HepG2 (cell line): ENCODE measurements around the gene ZIC2. TPM values are rescaled to one million over a fixed set of nuclear protein-coding genes. Genes with fewer than 3 reads are reported as not detected.

ENCODE experiments used
- ATAC-seq: fragments of 200-7000 bp; cut with Tn5 transposase; 3 replicates; pipeline ENCODE4 v1.9.1; 2020; ENCODE audit warnings: mild to moderate bottlenecking, moderate library complexity
- BruUV-seq: library from RNA; stranded (reverse); fragments of 400-500 nt; replicated peaks from 2 replicates; lab custom pipeline; 2021; lab: Mats Ljungman, UMichigan
- CTCF ChIA-PET: fragments of 300-600 bp; formaldehyde crosslinking; extraction: SDS; loops from one replicate; lab custom pipeline; 2021; ENCODE audit warnings: low total read pairs, inconsistent platforms, low intra/inter-chr PET ratio; lab: Yijun Ruan, JAX
- POLR2A ChIA-PET: fragments of 350-600 bp; sonication (Branson Sonifier 250); formaldehyde crosslinking; loops from one replicate; lab custom pipeline; 2020; ENCODE audit warnings: antibody characterized with exemption, inconsistent platforms; lab: Yijun Ruan, JAX
- DNase-seq: peaks from one replicate; pipeline ENCODE4 v3.0.0-alpha.2; 2015; ENCODE audit warnings: low spot score
- FAIRE-seq: peaks from 3 replicates; lab custom pipeline; 2011; peaks lifted over from hg19 to GRCh38; lab: Jason Lieb, UNC
- H2AFZ ChIP-seq: one replicate; pipeline ENCODE4 v1.6.1; 2011; ENCODE audit warnings: low read length, inconsistent platforms
- H3K27ac ChIP-seq: fragments of 300-600 bp; 3 replicates; pipeline ENCODE4 v1.8.0; 2011; ENCODE audit warnings: mixed run types, mild to moderate bottlenecking, mixed read lengths, low read length, inconsistent platforms; ENCODE audit not compliant: insufficient read depth; ENCODE audit errors: extremely low read length
- H3K27me3 ChIP-seq, 2 experiments: fragments of 200-600 bp in 1 of 2; 2 replicates in 1 of 2; 3 replicates in 1 of 2; pipeline versions ENCODE4 v1.6.0 to v1.8.0; 2011; ENCODE audit warnings: low read length in 2 of 2, mild to moderate bottlenecking in 2 of 2, moderate library complexity in 2 of 2, inconsistent platforms in 1 of 2; ENCODE audit not compliant: insufficient read depth in 2 of 2, control insufficient read depth in 1 of 2
- H3K36me3 ChIP-seq, 2 experiments: fragments of 200-600 bp in 1 of 2; replicated peaks in 1 of 2; 2 replicates in 1 of 2; 3 replicates in 1 of 2; pipeline versions ENCODE4 v1.5.1 to v1.8.0; 2011; ENCODE audit warnings: low read length in 2 of 2, inconsistent platforms in 1 of 2; ENCODE audit not compliant: insufficient read depth in 2 of 2, control insufficient read depth in 1 of 2
- H3K4me1 ChIP-seq: 2 replicates; pipeline ENCODE4 v1.5.1; 2012; ENCODE audit warnings: low read length, inconsistent platforms; ENCODE audit not compliant: insufficient read depth
- H3K4me2 ChIP-seq: 2 replicates; pipeline ENCODE4 v1.6.0; 2011; ENCODE audit warnings: low read depth, low read length, inconsistent platforms
- H3K4me3 ChIP-seq, 3 experiments: fragments of 200-600 bp in 1 of 3; sonication (generic), shearing (Covaris generic) in 1 of 3; replicated peaks in 1 of 3; 2 replicates each; pipeline ENCODE4 v1.5.1; 2011 to 2016; ENCODE audit warnings: low read length in 3 of 3, inconsistent platforms in 2 of 3, low read depth in 2 of 3, mild to moderate bottlenecking in 2 of 3, control low read depth in 1 of 3, mixed read lengths in 1 of 3; ENCODE audit not compliant: insufficient read depth in 1 of 3
- H3K79me2 ChIP-seq: one replicate; pipeline ENCODE4 v1.6.1; 2011; ENCODE audit warnings: low read length, inconsistent platforms; ENCODE audit not compliant: insufficient read depth
- H3K9ac ChIP-seq: 2 replicates; pipeline ENCODE4 v1.6.0; 2011; ENCODE audit warnings: mild to moderate bottlenecking, low read depth, low read length, inconsistent platforms; ENCODE audit not compliant: insufficient read depth
- H3K9me3 ChIP-seq: 2 replicates; pipeline ENCODE4 v1.5.1; 2012; ENCODE audit warnings: mild to moderate bottlenecking, low read length
- H4K20me1 ChIP-seq: 2 replicates; pipeline ENCODE4 v1.6.0; 2011; ENCODE audit warnings: inconsistent platforms, mild to moderate bottlenecking, low read length, moderate library complexity; ENCODE audit not compliant: insufficient read depth
- CEBPB ChIP-seq: IDR thresholded peaks from 2 replicates; pipeline ENCODE4 v1.6.1; 2011; ENCODE audit warnings: low read depth, low read length, improper control_type of control experiment, borderline replicate concordance
- DPF2 ChIP-seq: sonication (generic); formaldehyde crosslinking; IDR thresholded peaks from 2 replicates; pipeline ENCODE4 v1.4.0; 2020; ENCODE audit warnings: mild to moderate bottlenecking, low read depth, missing genetic modification reagents, borderline replicate concordance
- FOXO4 ChIP-seq: sonication (generic); formaldehyde crosslinking; conservative IDR thresholded peaks from 2 replicates; pipeline ENCODE4 v1.8.1; 2023; ENCODE audit warnings: missing genetic modification reagents
- HNRNPK ChIP-seq: fragments of 200-400 bp; formaldehyde crosslinking; IDR thresholded peaks from 2 replicates; pipeline ENCODE4 v1.6.1; 2018; ENCODE audit warnings: low read length, low read depth, moderate library complexity, mild to moderate bottlenecking; ENCODE audit not compliant: poor library complexity, severe bottlenecking
- MIER3 ChIP-seq: IDR thresholded peaks from 2 replicates; pipeline ENCODE4 v1.6.1; 2016; ENCODE audit warnings: missing compliant biosample characterization, borderline replicate concordance
- NR2F1 ChIP-seq, 2 experiments: fragments of 450-650 bp in 1 of 2; formaldehyde crosslinking in 1 of 2; IDR thresholded peaks; 2 replicates each; pipeline versions ENCODE4 v1.5.0 to v1.6.1; 2016 to 2020; ENCODE audit warnings: mild to moderate bottlenecking in 1 of 2, missing compliant biosample characterization in 1 of 2, missing genetic modification reagents in 1 of 2, moderate library complexity in 1 of 2
- RNF2 ChIP-seq: fragments of 450-650 bp; conservative IDR thresholded peaks from 2 replicates; pipeline ENCODE4 v1.6.1; 2016; ENCODE audit warnings: low read depth
- TOE1 ChIP-seq: sonication (generic); formaldehyde crosslinking; IDR thresholded peaks from 2 replicates; pipeline ENCODE4 v1.4.0; 2020; ENCODE audit warnings: mild to moderate bottlenecking, missing genetic modification reagents
- ZBTB21 ChIP-seq: sonication (generic); formaldehyde crosslinking; IDR thresholded peaks from 2 replicates; pipeline ENCODE4 v1.4.0; 2020; ENCODE audit warnings: missing genetic modification reagents
- ZNF430 ChIP-seq: sonication (generic); formaldehyde crosslinking; IDR thresholded peaks from 2 replicates; pipeline ENCODE4 v1.9.0; 2021; ENCODE audit warnings: mild to moderate bottlenecking, missing genetic modification reagents
- ZNF546 ChIP-seq: sonication (generic); formaldehyde crosslinking; conservative IDR thresholded peaks from 2 replicates; pipeline ENCODE4 v1.8.1; 2023; ENCODE audit warnings: mild to moderate bottlenecking, missing genetic modification reagents
- WGBS: methylation state at CpG from one replicate; pipeline ENCODE4 v1.1.6; 2017; ENCODE audit warnings: low lambda C conversion rate; 5-methylcytosine and 5-hydroxymethylcytosine counted together
- in situ Hi-C: cut with HindIII; loops from 2 replicates; pipeline ENCODE4 v1.10.0; 2017; ENCODE audit warnings: low pct_unique_long_range_greater_than_20kb; ENCODE audit not compliant: extremely low pct_ligation_motif_present
- intact Hi-C: fragments of 100-400 bp; cut with micrococcal nuclease; formaldehyde crosslinking; loops from one replicate; pipeline ENCODE4 v1.10.0; 2022; ENCODE audit not compliant: unreplicated experiment
- polyA plus RNA-seq, 8 experiments: library from polyadenylated mRNA; depleted of rRNA in 3 of 8; stranded (reverse) in 7 of 8; unstranded in 1 of 8; fragments of >200 nt; fragmentation: Illumina TruSeq in 4 of 8; extraction: Trizol in 4 of 8; gene quantifications; 2 replicates each; pipeline versions ENCODE4 v1.2.1 to v1.2.3, GENCODE V29; 2011 to 2016; ENCODE audit warnings: low read depth in 4 of 8, missing spikeins in 1 of 8, mixed read lengths in 1 of 8; ENCODE audit not compliant: insufficient read depth in 1 of 8
- total RNA-seq, 5 experiments: library from RNA; depleted of rRNA; stranded (reverse); fragments of >200 nt; fragmentation: Illumina TruSeq; extraction: Trizol; gene quantifications; 2 replicates each; pipeline ENCODE4 v1.2.3, GENCODE V29; 2016; ENCODE audit warnings: low read depth in 1 of 5
- TF ChIP-seq, protein P1 (sequence below): IDR thresholded peaks from 2 replicates; pipeline ENCODE4 v1.6.1; 2016; ENCODE audit warnings: low read depth, missing genetic modification reagents, missing compliant biosample characterization
- TF ChIP-seq, protein P2 (sequence below): sonication (generic); formaldehyde crosslinking; IDR thresholded peaks from 2 replicates; pipeline ENCODE4 v1.4.0; 2020; ENCODE audit warnings: missing genetic modification reagents

The ZIC2 gene
- total and polyA plus RNA-seq, 2 of the 13 experiments (the other 11 are each of a cell fraction or from before 2014, with no cell fraction given): 0.13 TPM; not detected in 1

GRCh38 chr13:99984461-99985240 is 3.1 kb downstream of the ZIC2 start:
- intact Hi-C loops (loop anchor here (10.0 kb wide), 1 partner anchor 530 kb away; no protein-coding TSS in a partner anchor), in situ Hi-C loops (loop anchor here (10.0 kb wide), 1 partner anchor 250 kb away; no protein-coding TSS in a partner anchor)
- H3K27me3 ChIP-seq: peaks cover 3 to 36% of the 10 kb centered on the region in 2 experiments; a peak in 4 of 5 replicates
- ATAC-seq: no peak
- no peaks in the 10 kb centered on the region for H3K9me3 ChIP-seq
- FAIRE-seq: no peak
- H3K27ac ChIP-seq: no peak overlapping the region
- no peaks in the 10 kb centered on the region for H4K20me1 ChIP-seq
- H2AFZ ChIP-seq: no peak overlapping the region
- WGBS: 88% methylated on average over 16 of the region's 44 CpGs
- POLR2A ChIA-PET: no interaction called here
- DNase-seq: no peak
- no peak overlapping the region for H3K4me3 ChIP-seq
- H3K79me2 ChIP-seq: no peaks in the 10 kb centered on the region
- H3K4me1 ChIP-seq: peaks cover 25% of the 10 kb centered on the region
- no peaks in the 10 kb centered on the region for H3K36me3 ChIP-seq
- no peak overlapping the region for H3K4me2 ChIP-seq
- no peak overlapping the region for H3K9ac ChIP-seq
- BruUV-seq: no TSS peak
- CTCF ChIA-PET: no interaction called here
- no peak for TF ChIP-seq DPF2 (CRISPR knock-in tag)
- no peak for TF ChIP-seq FOXO4 (CRISPR knock-in tag)
- TF ChIP-seq, protein P1, sequence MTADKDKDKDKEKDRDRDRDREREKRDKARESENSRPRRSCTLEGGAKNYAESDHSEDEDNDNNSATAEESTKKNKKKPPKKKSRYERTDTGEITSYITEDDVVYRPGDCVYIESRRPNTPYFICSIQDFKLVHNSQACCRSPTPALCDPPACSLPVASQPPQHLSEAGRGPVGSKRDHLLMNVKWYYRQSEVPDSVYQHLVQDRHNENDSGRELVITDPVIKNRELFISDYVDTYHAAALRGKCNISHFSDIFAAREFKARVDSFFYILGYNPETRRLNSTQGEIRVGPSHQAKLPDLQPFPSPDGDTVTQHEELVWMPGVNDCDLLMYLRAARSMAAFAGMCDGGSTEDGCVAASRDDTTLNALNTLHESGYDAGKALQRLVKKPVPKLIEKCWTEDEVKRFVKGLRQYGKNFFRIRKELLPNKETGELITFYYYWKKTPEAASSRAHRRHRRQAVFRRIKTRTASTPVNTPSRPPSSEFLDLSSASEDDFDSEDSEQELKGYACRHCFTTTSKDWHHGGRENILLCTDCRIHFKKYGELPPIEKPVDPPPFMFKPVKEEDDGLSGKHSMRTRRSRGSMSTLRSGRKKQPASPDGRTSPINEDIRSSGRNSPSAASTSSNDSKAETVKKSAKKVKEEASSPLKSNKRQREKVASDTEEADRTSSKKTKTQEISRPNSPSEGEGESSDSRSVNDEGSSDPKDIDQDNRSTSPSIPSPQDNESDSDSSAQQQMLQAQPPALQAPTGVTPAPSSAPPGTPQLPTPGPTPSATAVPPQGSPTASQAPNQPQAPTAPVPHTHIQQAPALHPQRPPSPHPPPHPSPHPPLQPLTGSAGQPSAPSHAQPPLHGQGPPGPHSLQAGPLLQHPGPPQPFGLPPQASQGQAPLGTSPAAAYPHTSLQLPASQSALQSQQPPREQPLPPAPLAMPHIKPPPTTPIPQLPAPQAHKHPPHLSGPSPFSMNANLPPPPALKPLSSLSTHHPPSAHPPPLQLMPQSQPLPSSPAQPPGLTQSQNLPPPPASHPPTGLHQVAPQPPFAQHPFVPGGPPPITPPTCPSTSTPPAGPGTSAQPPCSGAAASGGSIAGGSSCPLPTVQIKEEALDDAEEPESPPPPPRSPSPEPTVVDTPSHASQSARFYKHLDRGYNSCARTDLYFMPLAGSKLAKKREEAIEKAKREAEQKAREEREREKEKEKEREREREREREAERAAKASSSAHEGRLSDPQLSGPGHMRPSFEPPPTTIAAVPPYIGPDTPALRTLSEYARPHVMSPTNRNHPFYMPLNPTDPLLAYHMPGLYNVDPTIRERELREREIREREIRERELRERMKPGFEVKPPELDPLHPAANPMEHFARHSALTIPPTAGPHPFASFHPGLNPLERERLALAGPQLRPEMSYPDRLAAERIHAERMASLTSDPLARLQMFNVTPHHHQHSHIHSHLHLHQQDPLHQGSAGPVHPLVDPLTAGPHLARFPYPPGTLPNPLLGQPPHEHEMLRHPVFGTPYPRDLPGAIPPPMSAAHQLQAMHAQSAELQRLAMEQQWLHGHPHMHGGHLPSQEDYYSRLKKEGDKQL (CRISPR knock-in tag): no peak
- TF ChIP-seq, protein P2, sequence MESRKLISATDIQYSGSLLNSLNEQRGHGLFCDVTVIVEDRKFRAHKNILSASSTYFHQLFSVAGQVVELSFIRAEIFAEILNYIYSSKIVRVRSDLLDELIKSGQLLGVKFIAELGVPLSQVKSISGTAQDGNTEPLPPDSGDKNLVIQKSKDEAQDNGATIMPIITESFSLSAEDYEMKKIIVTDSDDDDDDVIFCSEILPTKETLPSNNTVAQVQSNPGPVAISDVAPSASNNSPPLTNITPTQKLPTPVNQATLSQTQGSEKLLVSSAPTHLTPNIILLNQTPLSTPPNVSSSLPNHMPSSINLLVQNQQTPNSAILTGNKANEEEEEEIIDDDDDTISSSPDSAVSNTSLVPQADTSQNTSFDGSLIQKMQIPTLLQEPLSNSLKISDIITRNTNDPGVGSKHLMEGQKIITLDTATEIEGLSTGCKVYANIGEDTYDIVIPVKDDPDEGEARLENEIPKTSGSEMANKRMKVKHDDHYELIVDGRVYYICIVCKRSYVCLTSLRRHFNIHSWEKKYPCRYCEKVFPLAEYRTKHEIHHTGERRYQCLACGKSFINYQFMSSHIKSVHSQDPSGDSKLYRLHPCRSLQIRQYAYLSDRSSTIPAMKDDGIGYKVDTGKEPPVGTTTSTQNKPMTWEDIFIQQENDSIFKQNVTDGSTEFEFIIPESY (CRISPR knock-in tag): no peak
- TF ChIP-seq MIER3: no peak
- TF ChIP-seq HNRNPK: no peak
- TF ChIP-seq ZBTB21 (CRISPR knock-in tag): no peak
- no peak for TF ChIP-seq TOE1 (CRISPR knock-in tag)
- TF ChIP-seq ZNF430: no peak
- TF ChIP-seq CEBPB: no peak
- no peak for TF ChIP-seq NR2F1 (CRISPR knock-in tag; IDR thresholded peaks at IDR 0.05)
- TF ChIP-seq ZNF546: no peak
- no peak for TF ChIP-seq RNF2
